H4 (cell line): ENCODE data around the gene PIPOX. TPM values are rescaled to one million over a fixed set of nuclear protein-coding genes. Genes with fewer than 3 reads are reported as not detected.

Source experiments
- DNase-seq: peaks from one replicate; pipeline ENCODE4 v3.0.0-alpha.2; 2015; ENCODE audit warnings: low spot score
- total RNA-seq: library from RNA; depleted of rRNA; stranded (reverse); fragments of >200 nt; shearing (Covaris generic); gene quantifications from 2 replicates; pipeline ENCODE4 v1.2.3, GENCODE V29; 2014

Gene PIPOX
- total RNA-seq, 1 experiment from 2014 or later = 0.23 TPM

DNA sequence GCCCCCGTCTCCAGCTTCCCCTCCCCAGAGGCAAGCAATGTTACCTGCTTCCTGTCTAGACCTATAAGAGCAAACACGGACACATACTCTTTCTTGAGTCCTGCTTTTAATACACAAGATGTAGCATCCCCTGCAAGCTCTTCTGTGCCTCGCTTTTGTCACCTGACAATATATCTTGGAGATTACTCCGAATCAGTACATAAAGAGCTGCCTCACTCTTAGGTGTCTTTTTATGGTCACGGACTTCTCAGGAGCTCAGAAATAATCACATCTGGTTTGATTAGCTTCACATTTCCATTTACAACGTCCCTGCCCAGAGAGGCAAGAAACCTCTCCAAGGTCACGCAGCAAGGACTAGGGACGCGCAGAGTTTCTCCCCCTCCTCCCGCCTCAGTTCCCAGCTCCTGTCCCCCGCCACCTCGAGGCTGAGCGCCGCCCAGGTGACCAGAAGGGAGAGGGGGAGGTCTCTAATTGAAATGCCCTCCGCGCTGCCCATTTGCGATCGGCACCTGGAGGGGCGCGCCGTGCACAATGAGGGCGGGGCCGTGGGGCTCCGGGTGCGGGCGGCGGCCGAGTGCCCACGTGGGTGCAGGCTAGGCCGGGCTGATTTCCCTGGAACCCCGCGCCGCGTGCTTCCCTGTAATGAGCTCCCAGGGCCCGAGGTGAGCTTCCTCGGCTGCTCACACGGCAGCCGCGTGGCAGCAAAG, 23.3 kb upstream of the PIPOX start:
- DNase-seq = no peak

DNA sequence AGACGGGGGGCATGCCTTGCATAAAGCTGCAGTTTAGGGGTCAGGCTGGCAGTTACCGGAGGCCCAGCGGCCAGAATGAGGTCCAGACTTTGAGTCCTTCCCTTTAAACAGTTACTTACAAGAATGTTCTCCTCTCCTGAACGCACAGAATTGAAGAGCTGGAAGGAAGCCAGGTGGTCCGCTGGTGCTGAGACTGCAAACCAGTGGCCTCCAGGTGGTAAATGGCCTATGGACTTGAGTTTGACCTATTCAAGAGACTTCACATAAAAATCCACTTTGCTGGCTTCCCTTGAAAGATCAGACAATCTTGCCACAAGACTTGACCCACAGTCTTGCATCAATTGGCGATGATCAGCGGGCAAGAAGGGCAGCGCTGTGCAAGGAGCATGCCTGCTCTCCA, 22.4 kb upstream of the PIPOX start:
- no peak for DNase-seq

DNA sequence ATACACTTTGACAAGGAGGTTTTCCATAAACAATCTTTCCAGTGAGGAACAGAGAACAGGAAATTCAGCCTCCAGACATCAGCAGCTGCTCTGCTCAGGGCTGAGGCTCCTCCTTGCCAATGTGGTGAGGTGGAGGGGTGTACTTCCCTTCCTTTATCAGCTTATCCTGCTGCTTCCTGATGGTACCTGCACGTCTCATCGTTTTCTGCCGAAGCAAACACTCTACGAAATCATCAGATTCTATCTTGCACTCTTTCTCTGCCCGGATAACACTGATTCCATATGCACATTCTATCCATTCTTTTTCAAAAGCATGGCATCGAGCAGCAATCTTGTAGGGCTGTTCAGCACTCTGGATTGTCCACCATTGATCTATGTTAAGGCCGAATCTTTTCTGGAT, 21.7 kb upstream of the PIPOX start:
- no peak for DNase-seq

DNA sequence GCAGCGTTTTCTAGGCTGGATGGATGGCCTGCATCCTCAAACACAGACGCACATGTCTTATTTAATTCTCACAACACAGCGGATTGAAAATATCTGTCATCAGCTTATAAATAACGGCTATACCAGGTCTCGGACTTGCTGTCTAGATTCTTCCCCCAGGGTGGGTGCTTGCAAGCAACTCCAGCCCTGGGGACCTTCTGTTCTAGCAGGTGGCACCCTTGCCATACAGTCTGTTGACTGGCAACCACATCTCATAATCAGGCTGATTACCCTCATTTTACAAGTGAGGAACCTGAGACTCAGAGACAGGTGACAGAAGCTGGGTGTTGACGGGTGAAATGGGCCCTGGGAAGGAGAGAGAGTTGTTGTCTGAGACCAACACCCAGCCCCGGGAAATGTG, 20.9 kb upstream of the PIPOX start:
- no peak for DNase-seq

DNA sequence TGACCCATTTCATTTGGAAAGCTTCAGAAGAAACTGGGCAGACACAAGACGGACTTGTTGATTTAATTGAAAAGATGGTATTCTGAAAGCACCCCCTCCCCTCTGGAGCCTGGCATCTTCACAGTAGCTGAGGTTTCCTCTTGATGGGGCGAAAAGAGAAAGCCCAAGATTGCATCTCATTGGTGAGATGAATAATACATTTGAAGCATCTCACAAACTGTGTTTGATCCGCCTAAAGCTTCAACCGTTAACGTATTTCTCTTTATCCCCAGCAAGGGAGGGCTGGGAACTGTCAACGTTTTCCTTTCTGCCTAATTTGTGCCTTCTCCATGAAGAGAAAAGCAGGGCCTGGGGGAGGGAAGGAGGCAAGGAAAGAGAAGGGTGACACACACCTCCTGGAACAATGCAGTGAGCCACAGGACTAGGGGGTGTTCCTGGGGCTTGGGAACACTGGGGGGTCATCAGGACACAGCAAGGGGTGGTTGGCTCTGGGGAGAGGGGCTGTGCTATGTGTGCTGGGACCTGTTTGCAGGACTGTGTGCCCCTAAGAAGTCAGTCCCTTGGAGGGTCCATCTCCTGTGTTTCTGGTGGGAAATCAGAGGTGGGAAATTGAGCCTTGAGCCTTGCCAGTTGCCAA, 18.5 kb upstream of the PIPOX start:
- DNase-seq = no peak

DNA sequence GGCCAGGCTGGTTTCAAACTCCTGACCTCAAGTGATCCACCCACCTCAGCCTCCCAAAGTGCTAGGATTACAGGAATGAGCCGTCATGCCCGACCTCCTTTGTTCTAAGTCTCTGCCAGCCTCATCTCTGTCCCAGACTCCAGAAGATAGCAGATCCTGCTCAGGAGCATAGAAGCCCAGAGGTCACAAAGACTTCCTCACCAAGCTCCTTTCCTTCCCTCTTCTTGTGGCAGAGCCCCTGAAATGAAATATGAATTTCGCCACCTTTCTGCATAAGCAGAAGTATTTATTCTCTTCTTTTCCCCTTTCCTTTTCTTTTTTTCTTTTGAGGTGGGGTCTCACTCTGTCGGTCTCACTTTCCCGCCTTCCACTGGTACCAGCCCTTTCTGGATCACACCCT, 11.5 kb upstream of the PIPOX start:
- no peak for DNase-seq

DNA sequence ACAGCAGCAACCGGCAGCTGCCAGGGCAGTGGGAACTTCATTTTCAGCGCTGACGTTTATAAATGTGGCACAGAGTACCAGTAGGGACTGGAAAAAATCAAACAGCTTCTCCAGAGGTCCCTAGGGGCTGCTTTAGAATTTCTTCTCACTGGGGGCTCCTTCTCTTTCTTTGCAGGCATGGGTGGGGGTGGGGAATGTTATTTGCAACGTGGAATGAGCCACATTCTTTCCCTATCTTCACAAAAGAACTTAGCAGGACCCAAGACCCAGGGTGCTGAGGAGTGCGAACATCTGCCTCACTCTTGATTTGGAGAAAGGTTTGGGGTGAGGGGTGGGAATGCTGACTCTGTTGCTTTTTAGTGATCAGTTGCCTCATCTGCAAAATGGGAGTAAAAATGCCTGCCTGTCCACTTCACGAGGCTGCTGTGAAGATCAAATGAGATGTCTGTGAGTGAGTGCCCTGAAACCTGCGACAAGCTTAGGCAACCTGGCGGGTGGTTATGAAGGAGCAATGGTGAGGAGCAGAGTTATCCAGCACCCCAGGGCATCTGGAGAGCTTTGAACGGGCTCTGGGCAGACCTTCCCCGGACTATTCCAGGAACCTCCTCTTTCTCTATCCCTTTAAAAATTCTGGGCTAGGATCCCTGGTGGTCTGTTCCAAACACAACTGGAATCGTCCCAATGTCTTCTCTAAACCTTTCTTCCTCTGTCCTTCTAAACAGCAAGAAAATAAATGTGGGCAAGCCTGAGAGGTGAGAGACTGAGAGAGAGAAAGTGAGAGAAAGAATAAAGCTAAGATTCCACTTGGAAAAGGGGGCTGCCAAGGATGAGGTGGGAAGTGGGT, 10.7 kb upstream of the PIPOX start:
- no peak for DNase-seq

DNA sequence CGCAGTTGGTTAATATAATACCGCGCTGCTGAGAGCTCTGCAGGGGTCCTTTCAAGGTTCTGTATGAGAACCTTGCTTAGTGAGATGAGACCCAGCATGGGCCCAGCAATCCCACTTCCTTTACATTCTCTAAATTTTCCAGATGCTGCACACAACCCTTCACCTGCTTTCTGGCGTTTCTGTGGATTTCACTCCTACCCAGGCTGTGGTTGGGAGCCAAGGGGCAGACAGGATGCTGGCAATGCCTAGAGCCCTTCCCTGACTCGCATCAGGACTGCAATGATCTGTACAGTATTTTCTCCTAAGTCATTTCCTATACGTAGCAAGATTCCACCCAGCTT, 10.1 kb upstream of the PIPOX start:
- no peak for DNase-seq

DNA sequence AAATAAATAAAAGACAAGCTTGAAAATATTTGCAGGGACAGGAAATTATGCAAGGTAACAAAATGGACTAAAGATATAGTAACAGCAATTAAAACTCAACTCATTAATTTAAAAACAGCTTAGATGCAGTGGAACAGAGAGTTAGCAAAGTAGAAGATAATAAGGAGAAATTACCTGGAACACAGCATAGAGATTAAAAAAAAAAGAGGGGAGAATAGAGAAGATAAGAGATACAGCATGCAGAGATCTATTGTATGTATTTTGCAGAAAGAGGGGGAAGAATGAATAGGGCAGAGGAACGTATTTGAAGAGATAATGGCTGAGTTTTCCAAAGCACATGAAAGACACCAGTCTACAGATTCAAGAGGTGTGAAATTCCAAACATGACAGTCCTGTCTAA, 8.4 kb upstream of the PIPOX start:
- DNase-seq = no peak

DNA sequence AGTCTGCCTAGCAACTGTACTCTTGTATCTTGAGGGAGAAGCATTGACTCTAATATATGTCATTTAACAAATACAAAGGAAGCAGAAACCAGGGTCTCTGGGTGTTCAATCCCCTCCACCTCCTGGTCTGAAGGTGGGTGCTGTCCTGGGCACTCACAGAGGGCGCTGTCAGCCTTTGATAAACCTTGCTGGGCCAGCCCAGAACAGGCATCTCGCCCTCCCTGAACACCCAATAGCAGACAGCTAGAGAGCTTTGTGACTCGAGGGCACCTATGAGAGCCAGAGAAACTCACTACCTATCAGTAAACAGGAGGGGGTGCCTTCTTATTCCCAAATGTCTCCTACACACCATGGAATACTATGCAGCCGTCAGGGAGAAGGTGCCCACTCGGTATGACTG, 6.4 kb upstream of the PIPOX start:
- no peak for DNase-seq

DNA sequence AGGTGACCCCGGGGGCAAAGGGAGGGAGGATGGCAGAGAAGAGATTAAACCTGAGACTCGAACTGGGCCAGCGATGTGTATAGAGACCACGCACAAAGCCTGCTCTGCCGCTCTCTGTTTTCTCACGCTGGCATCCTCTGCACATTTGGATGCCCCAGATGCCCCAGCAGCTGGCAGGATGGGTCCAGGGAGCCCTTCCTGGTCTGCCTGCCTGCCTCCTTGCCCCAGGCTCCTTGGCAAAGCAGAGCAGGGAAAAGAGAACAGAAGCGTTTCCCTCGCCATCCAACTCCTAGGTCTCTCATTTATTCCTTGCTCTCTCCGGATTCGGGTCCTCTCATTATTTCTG, 5.2 kb upstream of the PIPOX start:
- no peak for DNase-seq

DNA sequence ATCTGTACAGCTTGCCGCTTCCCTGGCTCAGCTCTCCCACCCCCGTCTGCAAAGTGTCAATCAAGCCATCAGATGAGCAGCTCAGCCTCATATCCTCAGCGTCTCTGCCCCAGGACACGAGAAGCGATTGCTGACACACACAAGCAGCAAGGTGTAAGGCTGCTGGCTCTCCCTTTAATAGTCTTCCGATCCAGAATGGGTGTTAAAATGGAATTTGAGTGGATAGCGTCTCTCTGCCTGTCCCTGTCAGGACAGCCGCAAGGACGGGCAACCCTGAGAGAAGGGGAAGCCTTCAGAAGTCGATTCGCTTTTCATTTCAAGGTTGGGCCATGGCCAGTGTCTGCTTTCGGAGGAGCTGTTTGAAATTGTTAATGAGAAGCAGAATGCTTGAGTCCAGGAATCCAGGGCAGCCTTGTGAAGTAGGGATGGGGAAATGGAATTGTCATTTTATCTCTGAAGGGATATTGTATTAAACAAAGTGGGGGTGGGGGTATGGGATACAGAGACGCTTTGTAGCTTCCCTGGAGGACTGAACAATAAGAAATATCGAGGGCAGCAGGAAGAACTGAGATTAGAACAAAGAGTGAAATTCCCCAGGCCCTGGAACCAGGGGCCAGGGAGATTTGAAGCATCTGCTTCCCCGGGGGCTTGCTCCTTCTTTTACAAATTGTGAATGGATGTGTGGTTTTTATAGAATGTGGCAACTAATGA, 4.7 kb upstream of the PIPOX start:
- DNase-seq = no peak

DNA sequence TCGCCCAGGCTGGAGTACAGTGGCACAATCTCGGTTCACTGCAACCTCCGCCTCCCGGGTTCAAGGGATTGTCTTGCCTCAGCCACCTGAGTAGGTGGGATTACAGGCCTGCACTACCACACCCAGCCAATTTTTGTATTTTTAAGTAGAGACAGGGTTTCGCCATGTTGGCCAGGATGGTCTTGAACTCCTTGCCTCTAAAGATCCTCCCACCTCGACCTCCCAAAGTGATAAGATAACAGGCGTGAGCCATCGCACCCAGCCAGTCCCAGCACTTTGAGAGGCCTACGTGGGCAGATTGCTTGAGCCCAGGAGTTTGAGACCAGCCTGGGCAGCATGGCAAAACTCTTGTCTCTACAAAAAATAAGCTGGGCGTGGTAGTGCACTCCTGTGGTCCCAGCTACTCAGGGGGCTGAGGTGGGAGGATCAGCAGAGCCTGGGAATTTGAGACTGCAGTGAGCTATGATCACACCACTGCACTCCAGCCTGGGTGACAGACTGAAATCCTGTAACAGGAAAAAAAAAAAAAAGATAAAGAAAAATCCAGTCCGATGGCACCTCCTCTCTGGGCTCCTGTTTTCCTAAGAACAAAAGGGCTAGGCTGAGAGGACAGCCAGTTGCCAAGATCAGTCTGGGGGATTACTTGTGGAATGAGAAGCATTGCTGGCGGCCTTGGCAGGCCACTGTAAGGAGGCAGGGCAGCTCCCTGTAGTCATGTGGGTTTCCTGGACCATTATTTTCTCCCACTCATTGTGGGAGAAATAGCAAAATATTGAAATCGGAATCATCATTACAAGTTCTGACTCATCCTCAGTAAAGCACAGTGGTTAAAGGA, 3.0 kb upstream of the PIPOX start:
- DNase-seq = peak; percentile 55

DNA sequence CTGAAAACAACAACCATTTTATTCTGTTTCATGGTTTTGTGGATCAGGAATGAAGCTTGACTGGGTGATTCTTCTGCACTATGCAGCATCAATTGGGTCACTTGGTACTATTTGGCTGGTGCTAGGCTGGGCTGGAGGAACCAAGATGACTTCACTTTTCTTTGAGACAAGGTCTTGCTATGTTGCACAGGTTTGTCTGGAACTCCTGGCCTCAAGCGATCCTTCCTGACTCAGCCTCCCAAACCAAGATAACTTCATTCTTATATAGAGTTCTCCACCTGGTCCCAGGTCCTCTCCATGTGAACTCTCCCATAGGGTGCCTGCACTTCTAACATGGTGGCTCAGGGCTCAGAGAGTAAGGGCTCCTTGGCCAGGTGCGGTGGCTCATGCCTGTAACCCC, 1.9 kb upstream of the PIPOX start:
- DNase-seq = no peak

DNA sequence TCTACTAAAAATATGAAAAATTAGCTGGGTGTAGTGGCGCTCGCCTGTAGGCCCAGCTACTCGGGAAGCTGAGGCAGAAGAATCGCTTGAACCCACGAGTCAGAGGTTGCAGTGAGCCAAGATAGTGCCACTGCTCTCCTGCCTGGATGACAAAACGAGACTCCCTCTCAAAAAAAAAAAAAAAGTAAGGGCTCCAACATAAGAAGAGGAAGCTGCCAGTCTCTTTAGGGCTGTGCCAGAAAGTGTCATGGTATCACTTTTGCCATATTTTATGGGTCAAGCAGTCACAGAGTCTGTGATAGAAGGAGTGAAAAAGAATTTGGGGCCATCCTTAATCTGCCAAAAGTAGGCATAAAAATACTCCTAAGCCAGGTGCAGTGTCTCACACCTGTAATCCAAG, 1.4 kb upstream of the PIPOX start:
- no peak for DNase-seq

DNA sequence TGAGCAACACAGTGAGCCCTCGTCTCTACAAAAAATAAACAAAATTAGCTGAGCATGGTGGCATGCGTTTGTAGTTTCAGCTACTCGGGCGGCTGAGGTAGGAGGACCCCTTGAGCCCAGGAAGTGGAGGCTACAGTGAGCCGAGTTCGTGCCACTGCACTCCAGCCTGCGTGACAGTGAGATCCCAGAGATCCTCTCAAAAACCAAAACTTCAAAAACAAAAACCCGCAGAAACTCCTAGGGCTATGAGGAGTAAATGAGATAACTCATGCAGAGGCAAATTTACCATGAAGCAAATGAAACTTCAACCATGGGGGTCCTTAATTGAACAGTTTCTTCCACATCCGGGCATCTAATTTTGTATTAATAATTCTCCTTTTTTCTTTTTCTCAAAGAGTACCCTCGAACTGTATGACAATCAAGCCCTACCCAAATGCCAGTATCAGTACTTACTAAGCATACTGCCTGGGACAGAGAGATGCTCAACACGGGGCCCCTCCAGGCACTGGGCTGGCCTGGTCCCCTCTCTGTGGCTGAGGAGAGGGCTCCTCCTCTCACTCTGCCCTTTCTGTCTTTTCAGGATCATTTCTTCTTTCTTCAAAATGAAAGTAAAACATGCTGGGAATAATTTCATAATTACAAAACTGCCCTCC, 789 bp upstream of the PIPOX start:
- no peak for DNase-seq

DNA sequence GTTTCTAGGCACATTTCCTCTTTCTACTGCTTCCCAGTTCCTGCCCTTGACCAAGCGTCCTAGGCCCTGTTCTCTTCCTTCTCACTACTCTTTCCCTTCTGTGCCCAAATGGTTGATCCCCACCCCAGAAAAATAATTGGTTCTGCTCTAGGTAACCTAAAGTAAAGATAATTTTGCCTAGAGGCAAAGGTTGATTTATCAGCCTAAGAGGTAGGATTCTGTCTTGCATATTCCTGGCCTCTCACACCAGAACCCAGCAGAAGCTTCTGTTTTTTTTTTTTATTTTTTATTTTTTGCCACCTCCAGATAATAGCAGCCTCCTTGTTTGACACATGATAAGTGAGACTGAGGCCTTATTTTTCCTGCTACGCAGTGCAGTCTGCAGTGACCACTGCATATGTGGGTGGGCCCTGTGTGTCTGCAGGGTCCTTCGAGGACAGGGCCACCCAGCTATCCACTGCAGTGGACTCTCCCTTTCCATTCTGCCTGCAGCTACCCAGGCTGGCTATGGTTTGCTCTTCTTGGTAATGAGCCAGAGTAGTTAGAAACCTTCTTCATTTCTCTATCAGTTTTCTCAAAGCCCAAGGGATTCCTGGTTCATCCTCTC, 701 bp downstream of the PIPOX start:
- no peak for DNase-seq

DNA sequence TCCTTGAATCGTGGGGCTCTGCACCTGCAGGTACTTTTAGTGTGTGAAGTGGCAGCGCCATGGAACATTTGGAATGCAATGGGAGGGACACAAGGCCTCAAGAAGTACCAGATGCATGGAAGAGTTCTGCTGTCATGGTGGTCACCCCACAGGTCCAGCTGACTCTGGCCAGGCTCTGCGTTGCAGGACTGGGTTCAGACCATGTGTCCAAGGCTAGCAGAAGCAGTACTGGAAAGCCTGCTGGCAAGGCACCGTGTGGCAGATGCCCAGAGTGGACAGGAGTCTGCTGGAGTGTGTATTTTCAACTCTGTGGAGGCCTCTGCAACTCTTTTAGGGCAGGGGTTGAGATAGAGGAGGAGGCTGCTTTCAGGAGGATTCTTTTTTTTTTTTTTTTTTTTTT, 2.1 kb downstream of the PIPOX start:
- DNase-seq = no peak

DNA sequence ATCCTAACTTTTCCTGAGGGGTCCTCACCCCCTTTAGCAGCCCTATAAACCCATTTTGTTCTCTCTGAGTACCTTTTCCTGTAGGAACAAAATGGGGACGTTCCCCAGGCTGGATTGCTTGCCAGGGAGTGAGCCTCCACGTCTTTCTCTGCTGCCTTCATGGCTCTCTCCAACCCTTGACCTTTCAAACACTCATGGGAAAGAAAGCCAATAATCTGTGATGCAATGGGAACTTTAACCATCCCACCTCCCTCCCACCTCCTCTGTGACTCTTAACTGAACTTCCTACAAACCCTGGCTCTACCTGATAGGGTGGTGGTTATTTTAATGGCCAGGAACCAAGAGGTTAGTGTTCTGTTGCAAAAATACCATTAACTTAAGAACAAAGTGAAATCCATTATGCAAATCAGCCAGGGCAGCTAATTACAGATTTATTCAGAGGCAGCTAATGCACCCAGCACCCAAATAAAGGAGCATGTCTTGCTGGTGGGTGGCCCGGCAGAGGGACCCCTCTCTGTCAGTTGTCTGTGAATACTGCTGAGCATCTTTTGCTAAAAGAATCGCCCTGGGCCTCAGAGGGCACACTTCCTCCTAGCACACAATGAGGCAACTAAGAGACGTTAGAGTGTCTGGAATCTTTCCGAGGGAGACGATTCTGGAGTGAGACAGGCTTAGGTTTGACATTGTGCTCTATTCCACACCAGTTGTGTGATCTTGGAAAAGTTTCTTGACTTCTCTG, 3.0 kb downstream of the PIPOX start:
- no peak for DNase-seq

DNA sequence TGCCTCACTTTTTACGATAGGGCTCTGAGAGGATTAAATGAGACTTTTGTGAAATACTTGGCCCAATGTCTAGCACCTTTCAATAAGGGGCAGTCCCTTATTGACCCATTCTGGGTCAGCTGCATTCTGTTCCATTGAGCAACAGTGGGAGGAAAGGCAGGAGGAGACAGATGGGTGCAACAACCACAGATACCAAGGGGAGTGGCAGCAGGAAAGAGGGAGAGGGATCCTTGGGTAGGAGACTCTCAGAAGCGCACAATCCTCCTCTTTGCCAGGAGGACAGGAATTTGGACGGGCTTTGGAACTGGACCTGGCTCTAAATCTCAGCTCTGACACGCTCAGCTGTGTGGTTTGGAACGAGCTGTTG, 3.5 kb downstream of the PIPOX start:
- no peak for DNase-seq
